NCI-H1105 (cell line): ENCODE data around the gene CBFA2T3.

ENCODE experiments used
- DNase-seq: peaks from one replicate; lab custom pipeline; 2025; lab: John Stamatoyannopoulos, UW

CBFA2T3 gene

DNA sequence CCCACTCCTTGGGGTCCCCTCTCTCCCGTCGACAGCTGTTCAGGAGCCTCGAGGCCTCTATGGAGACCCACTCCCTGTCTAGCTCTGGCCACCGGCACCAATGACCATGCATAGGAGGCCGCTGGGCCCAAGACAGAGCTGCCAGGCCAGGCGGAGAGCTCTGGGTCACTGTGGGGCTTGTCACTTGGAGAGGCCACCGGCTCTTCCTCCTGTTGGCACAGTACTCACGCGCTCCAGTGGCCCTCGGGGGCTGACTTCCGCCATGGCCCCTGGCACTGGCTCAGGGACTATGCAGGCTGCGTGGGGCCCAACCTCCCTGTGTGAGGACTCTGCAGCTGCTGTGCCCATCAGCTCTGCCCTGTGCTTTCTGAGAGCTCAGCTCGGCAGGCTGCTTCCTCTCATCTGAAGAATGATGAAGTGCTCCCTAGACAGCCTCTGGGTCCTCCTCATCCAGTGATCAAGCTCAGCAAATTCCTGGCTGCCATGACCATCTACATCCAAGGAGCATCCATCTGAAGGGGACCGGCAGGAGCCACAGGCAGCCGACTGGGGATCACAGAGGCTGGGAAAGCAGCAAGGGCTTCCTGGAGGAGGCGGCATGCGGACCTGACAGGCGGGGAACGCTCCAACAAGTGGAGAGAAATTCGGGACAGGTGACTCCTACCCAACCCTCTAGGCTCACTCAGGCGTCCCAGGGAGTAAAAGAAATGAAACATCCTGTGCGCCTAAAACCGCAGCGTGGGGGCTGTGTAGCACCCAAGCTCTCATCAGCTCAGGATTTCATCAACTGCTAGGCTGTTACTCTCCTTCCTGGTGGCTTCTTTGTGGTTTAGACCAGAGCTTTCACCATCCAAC, 137.0 kb downstream of the CBFA2T3 start:
- no peak for DNase-seq

DNA sequence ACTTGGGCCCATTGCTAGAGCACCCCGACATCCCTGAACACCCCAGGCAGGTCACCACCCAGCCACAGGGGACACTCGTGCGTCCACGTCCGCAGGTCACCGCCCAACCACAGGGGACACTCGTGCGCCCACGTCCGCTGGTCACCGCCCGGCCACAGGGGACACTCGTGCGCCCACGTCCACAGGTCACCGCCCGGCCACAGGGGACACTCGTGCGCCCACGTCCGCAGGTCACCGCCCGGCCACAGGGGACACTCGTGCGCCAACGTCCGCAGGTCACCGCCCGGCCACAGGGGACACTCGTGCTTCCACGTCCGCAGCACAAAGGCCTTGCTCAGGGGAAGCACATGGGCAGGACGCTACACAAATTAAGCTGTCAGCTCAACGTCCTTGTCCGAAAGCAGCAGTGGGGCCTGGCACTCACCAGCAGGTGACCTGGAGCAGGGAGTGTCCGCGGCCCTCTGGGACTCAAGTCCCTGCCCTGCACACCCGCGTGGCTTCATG, 137.9 kb downstream of the CBFA2T3 start:
- DNase-seq = no peak

DNA sequence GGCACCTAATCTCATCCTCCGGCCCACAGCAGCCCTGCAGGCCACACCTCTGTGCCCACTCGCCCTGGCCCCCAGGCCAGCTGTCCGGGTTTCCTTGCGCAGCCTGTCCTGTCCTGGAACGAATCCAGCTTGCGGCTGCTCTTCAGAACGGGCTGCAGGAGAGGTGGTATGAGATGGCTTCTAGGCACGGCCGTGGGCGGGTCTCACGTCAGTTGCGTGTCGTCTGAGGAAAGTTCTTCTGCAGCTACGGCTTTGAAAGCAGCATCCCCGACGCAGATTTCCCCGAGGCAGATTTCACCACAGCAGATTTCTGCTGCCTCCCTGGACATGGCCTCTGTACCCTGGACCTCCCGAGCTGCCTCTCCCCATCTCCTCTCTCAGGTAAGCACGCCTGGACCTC, 138.4 kb downstream of the CBFA2T3 start:
- no peak for DNase-seq

DNA sequence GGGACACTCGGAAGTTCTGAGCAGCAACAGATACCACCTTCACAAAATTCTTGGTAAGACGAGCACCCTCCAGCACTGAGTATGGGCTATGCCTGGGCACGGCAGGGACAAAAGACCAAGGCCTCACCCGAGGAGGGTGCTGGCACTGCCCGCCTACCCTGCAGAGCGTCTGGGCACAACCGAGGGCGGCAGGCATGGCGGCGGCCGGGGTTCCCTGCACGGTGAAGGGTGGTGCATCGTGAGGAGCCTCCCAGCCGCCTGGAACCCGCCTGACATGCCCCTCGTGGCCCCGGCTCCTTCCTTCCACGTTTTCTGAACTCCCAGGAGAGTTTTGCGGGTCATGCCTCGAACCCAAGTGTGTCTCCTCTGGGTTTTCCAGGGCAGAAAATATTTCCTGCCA, 139.2 kb downstream of the CBFA2T3 start:
- DNase-seq = no peak

DNA sequence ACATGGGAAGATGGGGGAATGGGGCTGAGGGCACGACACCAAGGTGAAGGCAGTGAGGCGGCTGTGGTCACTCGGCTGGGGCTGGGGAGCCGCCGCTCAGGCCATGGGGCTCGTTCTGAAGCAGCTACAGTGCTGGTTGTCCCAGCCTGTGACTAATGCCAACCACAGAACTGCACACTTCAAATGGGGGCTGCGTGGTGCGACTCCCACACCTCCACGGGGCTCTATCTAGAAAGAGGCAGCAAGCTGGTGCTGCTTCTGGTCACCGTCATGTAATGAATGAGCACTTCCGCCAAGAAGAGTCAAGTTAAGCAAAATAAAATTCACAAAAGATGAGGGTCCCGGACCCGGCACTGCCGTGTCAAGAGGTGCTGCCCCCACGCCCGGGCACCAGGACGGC, 140.2 kb downstream of the CBFA2T3 start:
- no peak for DNase-seq

DNA sequence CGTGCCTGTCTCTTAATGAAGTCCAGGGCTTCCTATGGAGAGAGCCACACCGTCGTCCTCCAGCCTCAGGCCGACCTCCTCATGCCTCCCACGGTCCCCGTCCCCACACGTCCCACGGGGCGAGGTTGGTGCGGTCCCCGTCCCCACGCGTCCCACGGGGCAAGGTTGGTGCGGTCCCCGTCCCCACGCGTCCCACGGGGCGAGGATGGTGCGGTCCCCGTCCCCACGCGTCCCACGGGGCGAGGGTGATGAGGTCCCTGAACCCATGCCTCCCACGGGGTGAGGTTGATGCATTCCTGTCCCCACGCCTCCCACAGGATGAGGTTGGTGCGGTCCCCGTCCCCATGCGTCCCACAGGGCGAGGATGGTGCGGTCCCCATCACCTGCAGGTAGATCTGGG, 141.2 kb downstream of the CBFA2T3 start:
- DNase-seq = no peak

DNA sequence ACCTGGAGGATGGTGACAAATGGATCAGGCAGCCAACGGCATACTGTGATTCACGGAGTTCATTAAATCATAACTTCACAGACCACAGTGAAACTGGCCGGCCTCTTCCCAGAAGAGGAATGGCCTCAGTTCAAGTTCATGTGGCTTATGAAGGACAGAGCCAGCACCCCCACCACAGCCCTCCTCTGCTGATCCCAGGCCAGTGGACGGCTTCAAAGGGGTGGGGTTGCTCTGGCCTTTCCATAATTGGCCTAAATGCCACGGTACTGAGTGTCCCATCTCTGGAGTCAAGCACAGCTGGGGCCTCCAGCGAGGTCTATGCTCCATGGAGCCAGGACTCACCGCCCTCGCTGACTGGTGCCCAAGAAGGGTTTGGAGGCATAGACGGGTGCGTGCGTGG, 141.6 kb downstream of the CBFA2T3 start:
- no peak for DNase-seq

DNA sequence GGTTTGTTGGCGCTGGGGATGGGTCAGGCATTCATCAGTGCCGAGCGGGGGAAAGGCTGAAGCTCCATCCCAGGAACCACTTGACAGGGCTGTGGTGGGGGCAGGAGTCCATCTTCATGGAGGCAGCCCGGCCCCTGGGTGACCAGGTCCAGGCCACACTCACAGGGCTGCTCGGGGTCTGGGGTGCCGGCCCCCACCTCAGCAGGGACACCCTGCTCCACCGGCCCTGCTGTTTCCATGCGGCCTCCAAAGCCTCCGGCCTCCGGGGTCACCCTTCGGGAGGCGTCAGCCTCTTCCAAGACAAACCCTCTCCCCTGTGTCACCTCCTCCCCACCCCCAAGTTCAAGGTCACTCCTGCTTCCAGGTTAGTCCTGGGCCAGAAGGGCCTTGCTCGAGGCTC, 142.3 kb downstream of the CBFA2T3 start:
- DNase-seq = no peak

DNA sequence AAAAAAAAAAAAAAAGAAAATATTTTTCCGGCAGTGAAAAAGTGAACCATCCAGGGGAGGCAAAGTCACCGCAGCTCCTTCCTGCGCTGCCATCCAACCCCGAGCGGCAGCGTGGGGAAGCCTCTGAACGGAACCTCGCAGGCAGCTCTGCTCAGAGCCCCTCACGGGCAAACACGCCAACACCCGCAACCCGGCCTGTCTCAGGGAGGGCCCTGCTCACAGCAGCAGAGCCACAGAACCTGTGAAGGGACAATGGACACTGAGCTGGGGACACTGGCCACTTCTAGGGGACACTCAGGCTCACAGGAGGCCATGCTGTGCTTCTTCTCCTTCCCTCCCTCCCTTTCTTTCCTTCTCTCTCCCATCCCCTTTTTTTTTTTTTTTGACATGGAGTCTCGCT, 143.9 kb downstream of the CBFA2T3 start:
- DNase-seq = no peak

DNA sequence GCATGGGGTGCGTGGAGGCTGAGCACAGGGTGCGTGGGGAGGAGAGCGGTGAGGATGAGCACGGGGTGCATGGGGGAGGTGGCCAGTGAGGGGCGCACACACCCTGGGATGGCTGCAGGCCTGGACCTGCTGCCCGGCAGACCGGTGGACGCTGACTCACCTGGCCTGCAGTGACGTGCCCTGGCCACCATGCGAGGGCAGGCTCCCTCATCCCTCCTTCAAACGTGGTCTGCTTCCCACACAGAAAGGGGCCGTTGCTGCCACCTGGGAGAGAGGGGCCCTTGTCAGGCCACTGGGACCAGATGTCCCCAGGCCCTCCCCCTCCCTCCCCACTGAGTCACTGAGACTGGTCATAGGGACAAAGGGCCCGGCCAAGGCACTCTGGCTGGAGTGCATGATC, 145.2 kb downstream of the CBFA2T3 start:
- DNase-seq = no peak

DNA sequence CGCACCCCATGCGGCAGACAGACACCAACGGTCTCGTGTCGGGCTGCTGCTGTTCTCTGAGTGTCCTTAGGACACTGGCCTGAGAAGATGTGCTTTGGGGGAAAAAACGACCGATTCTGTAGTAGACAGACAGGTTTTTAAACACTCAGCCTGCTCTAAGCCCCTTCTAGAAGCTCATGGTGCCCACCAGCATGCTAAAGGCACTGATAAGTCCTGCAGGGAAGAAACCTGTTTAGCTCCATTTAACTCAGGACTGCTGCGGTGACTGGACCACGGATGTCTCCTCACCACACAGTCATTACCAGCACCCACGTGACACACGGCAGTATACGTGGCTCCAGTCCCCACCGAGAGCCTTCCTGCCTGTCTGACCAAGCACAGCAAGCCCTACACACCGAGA, 146.2 kb downstream of the CBFA2T3 start:
- no peak for DNase-seq

DNA sequence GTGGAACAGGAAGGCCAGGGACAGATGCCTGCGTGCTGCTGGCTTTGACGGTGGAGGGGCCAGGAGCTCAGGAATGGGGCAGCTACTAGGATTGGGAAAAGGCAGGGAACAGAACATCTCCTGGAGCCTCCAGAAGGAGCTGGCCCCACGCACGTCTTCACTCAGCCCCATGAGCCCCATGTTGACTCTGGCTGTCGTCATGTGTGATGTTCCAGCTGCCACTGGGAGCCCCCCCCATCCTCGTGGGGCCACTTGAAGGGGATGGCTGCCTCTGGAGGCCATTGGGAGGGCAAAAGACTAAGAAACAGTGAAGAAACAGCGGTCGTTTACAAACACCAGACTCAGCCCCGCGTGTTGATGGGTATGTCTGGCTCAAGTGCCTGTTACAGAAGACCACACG, 146.7 kb downstream of the CBFA2T3 start:
- DNase-seq = no peak

DNA sequence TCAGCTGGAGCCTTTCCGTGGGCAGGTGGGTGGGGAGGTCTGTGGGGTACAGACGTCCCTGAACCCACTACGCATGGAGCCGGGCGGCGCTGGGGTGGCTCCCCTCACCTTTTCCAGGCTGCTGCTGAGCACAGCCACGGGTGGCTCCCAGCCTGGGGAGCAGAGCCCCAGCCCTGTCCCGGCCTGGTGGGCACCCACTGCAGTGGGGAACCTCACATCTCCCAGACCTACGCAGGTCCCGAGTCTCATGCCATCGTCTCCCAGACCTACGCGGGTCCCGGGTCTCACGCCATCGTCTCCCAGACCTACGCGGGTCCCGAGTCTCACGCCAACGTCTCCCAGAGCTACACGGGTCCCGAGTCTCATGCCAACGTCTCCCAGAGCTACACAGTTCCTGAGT, 148.3 kb downstream of the CBFA2T3 start:
- no peak for DNase-seq

DNA sequence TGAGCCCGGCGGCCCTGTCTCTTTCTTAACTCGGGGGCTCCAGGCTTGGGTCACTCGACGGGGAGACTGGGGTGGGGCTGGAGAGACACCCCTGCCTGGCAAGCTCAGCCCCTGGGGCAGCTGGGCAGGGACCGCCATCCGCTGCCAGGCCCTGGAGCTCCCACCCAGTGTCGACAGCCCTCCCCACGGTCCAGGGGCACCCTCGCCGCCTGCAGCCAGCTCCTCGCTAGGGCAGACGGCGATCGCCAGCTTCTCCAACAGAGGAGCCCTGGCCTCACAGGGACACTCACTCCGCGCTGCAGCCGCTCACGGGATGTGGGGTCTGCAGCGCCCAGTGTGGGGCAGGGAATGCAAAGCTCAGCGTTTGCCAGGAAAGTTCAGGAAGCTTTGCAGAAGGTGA, 149.3 kb downstream of the CBFA2T3 start:
- no peak for DNase-seq

DNA sequence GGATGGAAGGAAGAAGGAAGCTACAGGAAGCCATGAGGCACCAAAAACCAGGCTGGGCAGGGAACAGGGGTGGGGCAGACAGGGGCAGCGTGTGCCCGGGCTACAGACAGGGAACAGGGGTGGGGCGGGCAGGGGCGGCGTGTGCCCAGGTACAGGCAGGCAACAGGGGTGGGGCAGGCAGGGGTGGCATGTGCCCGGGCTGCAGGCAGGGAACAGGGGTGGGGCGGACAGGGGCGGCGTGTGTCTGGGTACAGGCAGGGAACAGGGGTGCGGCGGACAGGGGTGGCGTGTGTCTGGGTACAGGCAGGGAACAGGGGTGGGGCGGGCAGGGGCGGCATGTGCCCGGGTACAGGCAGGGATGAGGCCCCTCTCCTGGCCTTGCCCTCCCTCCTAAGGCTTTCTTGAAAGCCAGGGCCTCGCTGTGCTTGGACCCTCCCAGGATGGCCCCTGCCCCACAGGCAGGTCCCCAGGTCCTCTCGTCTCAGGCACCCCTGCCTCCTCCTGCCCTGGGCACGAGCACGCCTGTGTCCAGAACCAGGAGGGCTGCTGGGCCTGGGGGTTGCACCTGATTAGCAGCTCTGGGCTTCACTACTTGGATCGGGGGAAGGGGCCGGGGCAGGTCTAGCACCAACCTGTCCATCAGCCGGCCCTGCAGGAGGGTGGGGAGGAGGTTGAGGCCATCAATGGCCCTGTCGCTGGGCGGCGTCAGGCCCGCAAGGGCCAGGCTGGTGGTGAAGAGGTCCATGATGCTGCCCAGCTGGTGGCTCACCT, 150.8 kb downstream of the CBFA2T3 start:
- DNase-seq = no peak

DNA sequence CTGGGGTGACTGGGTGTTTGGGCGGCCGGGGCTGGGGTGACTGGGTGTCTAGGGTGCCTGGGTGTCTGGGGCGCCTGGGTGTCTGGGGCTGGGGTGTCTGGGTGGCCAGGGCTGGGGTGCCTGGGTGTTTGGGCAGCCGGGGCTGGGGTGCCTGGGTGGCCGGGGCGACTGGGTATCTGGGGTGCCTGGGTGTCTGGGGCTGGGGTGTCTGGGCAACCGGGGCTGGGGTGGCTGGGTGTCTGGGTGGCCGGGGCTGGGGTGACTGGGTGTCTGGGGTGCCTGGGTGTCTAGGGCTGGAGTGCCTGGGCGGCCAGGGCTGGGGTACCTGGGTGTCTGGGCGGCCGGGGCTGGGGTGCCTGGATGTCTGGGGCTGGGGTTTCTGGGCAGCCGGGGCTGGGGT, 151.9 kb downstream of the CBFA2T3 start:
- DNase-seq = no peak
